Pancreas (tissue), 10 donors: ENCODE data around the gene KCTD5. TPM values are rescaled to one million over a fixed set of nuclear protein-coding genes. Genes with fewer than 3 reads are reported as not detected.

Source experiments
- ATAC-seq, 4 donors: fragments of 200-7000 bp; cut with Tn5 transposase; one replicate each; pipeline versions ENCODE4 v1.8.0 to v1.9.1; 2020; ENCODE audit warnings: mild to moderate bottlenecking in 4 of 4, moderate library complexity in 4 of 4
- DNase-seq, 6 donors: peaks; one replicate each; pipeline ENCODE4 v3.0.0-alpha.2; 2020
- FAIRE-seq: peaks from 2 replicates; lab custom pipeline; 2012; peaks lifted over from hg19 to GRCh38; lab: Jason Lieb, UNC
- H3K27ac ChIP-seq, 4 donors: fragments of 200-600 bp; sonication (generic); 1 replicate in 3 of 4; 2 replicates in 1 of 4; pipeline versions ENCODE4 v1.5.0 to v1.8.0; 2020
- H3K27me3 ChIP-seq, 4 donors: fragments of 200-600 bp; one replicate each; pipeline ENCODE4 v1.8.0; 2021
- H3K36me3 ChIP-seq, 3 donors: fragments of 200-600 bp; sonication (generic) in 1 of 3; one replicate each; pipeline versions ENCODE4 v1.5.0 to v1.8.0; 2020 to 2021
- H3K4me1 ChIP-seq, 3 donors: fragments of 200-600 bp; one replicate each; pipeline ENCODE4 v1.8.0; 2021
- H3K4me3 ChIP-seq, 4 donors: fragments of 200-600 bp; sonication (generic) in 2 of 4; one replicate each; pipeline versions ENCODE4 v1.5.0 to v1.8.0; 2020 to 2021
- H3K9me3 ChIP-seq, 4 donors: fragments of 200-600 bp; one replicate each; pipeline ENCODE4 v1.8.0; 2021
- CTCF ChIP-seq, 4 donors: fragments of 200-600 bp; sonication (generic) in 3 of 4; IDR thresholded peaks; one replicate each; pipeline versions ENCODE4 v1.5.0 to v1.8.0; 2021; ENCODE audit warnings: antibody characterized with exemption in 4 of 4
- WGBS, 2 donors: extraction: QIAGEN DNeasy Blood & Tissue Kit; methylation state at CpG; one replicate each; pipeline ENCODE4 v1.1.7; 2013; 5-methylcytosine and 5-hydroxymethylcytosine counted together
- intact Hi-C, 3 donors: fragments of 100-400 bp; cut with DNase I; formaldehyde crosslinking; loops; one replicate each; pipeline versions ENCODE4 v1.11.1 to v1.14.2; 2022
- polyA plus RNA-seq, 2 donors: library from polyadenylated mRNA; stranded (reverse); fragments of 200-250 nt; gene quantifications; one replicate each; pipeline ENCODE4 v1.2.3, GENCODE V29; 2013
- total RNA-seq, 6 donors: library from RNA; stranded (reverse); fragmentation: NEBNext Ultra II Directional in 4 of 6; extraction: Animal tissue kit (Norgen Biotek cat#: 25700) in 4 of 6; gene quantifications; one replicate each; pipeline versions ENCODE4 v1.2.1 to v1.2.4, GENCODE V29; 2021 to 2023
- donor health status: healthy with polysubstance abuse.
- donor health status: DM: no; HTN: no; CAD: no; lungs with moderate emphysema.
- donor health status: DM: no; HTN: no; CAD: no.
- donor health status: control.
- donor health status: control.
- donor health status: Bipolar disorder and iron deficiency.
- donor health status: DM: yes; HTN: yes; CAD: no.
- donor health status: DM: no; HTN: no; CAD: no.
- donor health status: DM: no; HTN: no; CAD: no.
- donor health status: DM: yes; HTN: yes; CAD: no.

KCTD5 gene
- total and polyA plus RNA-seq, 8 donors = 4.5 to 8.9 (median 6.7) TPM

- ATAC-seq = no peak
- Histone ChIP-seq H3K36me3 (no peaks in the 10 kb centered on the region), H3K27me3 (no peaks in the 10 kb centered on the region), H3K27ac (no peak overlapping the region), H3K9me3 (no peaks in the 10 kb centered on the region), H3K4me1 (no peaks in the 10 kb centered on the region), H3K4me3 (no peak overlapping the region)
- TF ChIP-seq CTCF (IDR thresholded peaks at IDR 0.05) = no peak
- no peak for DNase-seq
- 91% methylated on average over 12 of the region's 12 CpGs for WGBS, 2 donors
- FAIRE-seq = no peak
- intact Hi-C loops = no loop called here
Observed at GRCh38 chr16:2742323-2743006, 60.1 kb downstream of the KCTD5 start.

- DNase-seq (no peak), FAIRE-seq (no peak), ATAC-seq (no peak)
- intact Hi-C loops = no loop called here
- TF ChIP-seq CTCF (IDR thresholded peaks at IDR 0.05) = no peak
- no peaks in the 10 kb centered on the region for H3K4me1 ChIP-seq
- WGBS, 2 donors = 85 to 87% methylated on average over 17 to 19 of the region's 19 CpGs
- no peak overlapping the region for H3K4me3 ChIP-seq
- no peaks in the 10 kb centered on the region for H3K9me3 ChIP-seq
- H3K27ac ChIP-seq = no peak overlapping the region
- no peaks in the 10 kb centered on the region for H3K36me3 ChIP-seq
- H3K27me3 ChIP-seq = no peaks in the 10 kb centered on the region
Observed at GRCh38 chr16:2743007-2743810, 60.9 kb downstream of the KCTD5 start.

GRCh38 chr16:2744711-2745110 is 62.4 kb downstream of the KCTD5 start:
- Histone ChIP-seq H3K4me1 (peaks cover 0 to 4% (median 0%) of the 10 kb centered on the region in 3 donors), H3K36me3 (no peaks in the 10 kb centered on the region), H3K27me3 (no peaks in the 10 kb centered on the region), H3K4me3 (no peak overlapping the region), H3K27ac (no peak overlapping the region), H3K9me3 (no peaks in the 10 kb centered on the region)
- DNase-seq = no peak
- TF ChIP-seq CTCF (IDR thresholded peaks at IDR 0.05) = no peak
- WGBS, 2 donors = 79 to 88% methylated on average over 6 of the region's 6 CpGs
- ATAC-seq = no peak
- FAIRE-seq = no peak
- intact Hi-C loops = no loop called here

GRCh38 chr16:2745116-2745890 is 63.0 kb downstream of the KCTD5 start:
- intact Hi-C loops = no loop called here
- Histone ChIP-seq H3K9me3 (no peaks in the 10 kb centered on the region), H3K4me1 (peaks cover 0 to 4% (median 0%) of the 10 kb centered on the region in 3 donors), H3K36me3 (no peaks in the 10 kb centered on the region), H3K27ac (no peak overlapping the region), H3K27me3 (no peaks in the 10 kb centered on the region), H3K4me3 (no peak overlapping the region)
- TF ChIP-seq CTCF (IDR thresholded peaks at IDR 0.05) = no peak
- WGBS, 2 donors = 73 to 74% methylated on average over 14 to 15 of the region's 15 CpGs
- ATAC-seq (no peak), FAIRE-seq (no peak), DNase-seq (peak in 1 of 6 donors; percentile 34)
